ENCODE measurements around the gene ZNF862. TPM values are rescaled to one million over a fixed set of nuclear protein-coding genes. Genes with fewer than 3 reads are reported as not detected.

ZNF862 gene
- total RNA-seq, 2 donors from 2014 or later = 8.3 to 15.6 TPM

GRCh38 chr7:149850007-149850594 is 11.9 kb downstream of the ZNF862 start:
- Histone ChIP-seq H3K4me1 (ENCODE audit: control insufficient read depth, insufficient read depth, low read length) (peaks cover 13% of the 10 kb centered on the region), H3K27ac (ENCODE audit: low read depth, low read length) (no peak overlapping the region), H3K36me3 (ENCODE audit: control insufficient read depth, insufficient read depth, low read length) (no peaks in the 10 kb centered on the region), H3K9ac (ENCODE audit: extremely low read depth, low read length, poor library complexity, severe bottlenecking) (no peak overlapping the region), H3K9me3 (ENCODE audit: control insufficient read depth, low read length) (no peaks in the 10 kb centered on the region), H3K4me3 (ENCODE audit: low read length) (no peak overlapping the region), H3K27me3 (ENCODE audit: control insufficient read depth, insufficient read depth, low read length, poor library complexity, severe bottlenecking) (no peaks in the 10 kb centered on the region)
- Mint-ChIP-seq H3K27me3 (ENCODE audit: insufficient read depth) (peaks cover 2% of the 10 kb centered on the region), H3K4me3 (no peak overlapping the region), H3K4me1 (peaks cover 13% of the 10 kb centered on the region), H3K9me3 (no peaks in the 10 kb centered on the region), H3K36me3 (ENCODE audit: low read depth) (no peaks in the 10 kb centered on the region), H3K27ac (no peak overlapping the region)
- peak; percentile 55 for DNase-seq
- peak; percentile 38 for TF ChIP-seq CTCF (conservative IDR thresholded peaks at IDR 0.05)
- WGBS, 2 experiments (ENCODE audit: insufficient coverage in 1 of 2, insufficient read length in 1 of 2) = 80 to 86% methylated on average over 2 to 16 of the region's 16 CpGs

GRCh38 chr7:149850716-149851115 is 12.5 kb downstream of the ZNF862 start:
- Histone ChIP-seq H3K36me3 (ENCODE audit: control insufficient read depth, insufficient read depth, low read length) (no peaks in the 10 kb centered on the region), H3K27me3 (ENCODE audit: control insufficient read depth, insufficient read depth, low read length, poor library complexity, severe bottlenecking) (no peaks in the 10 kb centered on the region), H3K9ac (ENCODE audit: extremely low read depth, low read length, poor library complexity, severe bottlenecking) (no peak overlapping the region), H3K4me1 (ENCODE audit: control insufficient read depth, insufficient read depth, low read length) (peaks cover 18% of the 10 kb centered on the region), H3K27ac (ENCODE audit: low read depth, low read length) (no peak overlapping the region), H3K4me3 (ENCODE audit: low read length) (no peak overlapping the region), H3K9me3 (ENCODE audit: control insufficient read depth, low read length) (no peaks in the 10 kb centered on the region)
- 96% methylated on average over 4 of the region's 4 CpGs for WGBS, 2 experiments (ENCODE audit: insufficient coverage in 1 of 2, insufficient read length in 1 of 2)
- Mint-ChIP-seq H3K27me3 (ENCODE audit: insufficient read depth) (peaks cover 2% of the 10 kb centered on the region), H3K4me3 (no peak overlapping the region), H3K27ac (no peak overlapping the region), H3K4me1 (peaks cover 19% of the 10 kb centered on the region), H3K36me3 (ENCODE audit: low read depth) (no peaks in the 10 kb centered on the region), H3K9me3 (no peaks in the 10 kb centered on the region)
- TF ChIP-seq CTCF (conservative IDR thresholded peaks at IDR 0.05) = no peak
- peak; percentile 18 for DNase-seq

- Histone ChIP-seq H3K27ac (ENCODE audit: low read depth, low read length) (no peak overlapping the region), H3K9me3 (ENCODE audit: control insufficient read depth, low read length) (no peaks in the 10 kb centered on the region), H3K4me3 (ENCODE audit: low read length) (no peak overlapping the region), H3K9ac (ENCODE audit: extremely low read depth, low read length, poor library complexity, severe bottlenecking) (no peak overlapping the region), H3K27me3 (ENCODE audit: control insufficient read depth, insufficient read depth, low read length, poor library complexity, severe bottlenecking) (no peaks in the 10 kb centered on the region), H3K36me3 (ENCODE audit: control insufficient read depth, insufficient read depth, low read length) (no peaks in the 10 kb centered on the region), H3K4me1 (ENCODE audit: control insufficient read depth, insufficient read depth, low read length) (peaks cover 18% of the 10 kb centered on the region)
- Mint-ChIP-seq H3K27ac (no peak overlapping the region), H3K4me3 (no peak overlapping the region), H3K9me3 (no peaks in the 10 kb centered on the region), H3K27me3 (ENCODE audit: insufficient read depth) (peaks cover 2% of the 10 kb centered on the region), H3K36me3 (ENCODE audit: low read depth) (no peaks in the 10 kb centered on the region), H3K4me1 (peaks cover 25% of the 10 kb centered on the region)
- peak; percentile 22 for DNase-seq
- WGBS, 2 experiments (ENCODE audit: insufficient coverage in 1 of 2, insufficient read length in 1 of 2) = 89 to 92% methylated on average over 8 to 9 of the region's 9 CpGs
- no peak for TF ChIP-seq CTCF (conservative IDR thresholded peaks at IDR 0.05)
Observed at GRCh38 chr7:149851449-149851848, 13.3 kb downstream of the ZNF862 start.

Measured in endodermal cell (in vitro differentiated cells).